G401.6 (cell line): Measurements from ENCODE around the gene SLC35F5.
"Not testable (repeated sequence)": the region's sequence is repeated elsewhere in the genome, so short reads cannot be mapped to it uniquely, and the experiment has no call there.

ENCODE experiments used
- FAIRE-seq: peaks from 2 replicates; lab custom pipeline; 2012; peaks lifted over from hg19 to GRCh38; lab: Jason Lieb, UNC

SLC35F5 gene

GRCh38 chr2:113756355-113757137, at the start of gene SLC35F5:
Gene SLC35F5, minus strand, starts transcription at chr2:113756642. Its CDS starts 233 bp downstream, at chr2:113756409.
- FAIRE-seq, result no peak

GRCh38 chr2:113799375-113799774, 42.9 kb upstream of the SLC35F5 start:
- no peak for FAIRE-seq

- no peak for FAIRE-seq
Measured at GRCh38 chr2:113797237-113797636, 40.8 kb upstream of the SLC35F5 start.

- no peak for FAIRE-seq
Measured at GRCh38 chr2:113796592-113797175, 40.2 kb upstream of the SLC35F5 start.

- no peak for FAIRE-seq
Measured at GRCh38 chr2:113795405-113795920, 39.0 kb upstream of the SLC35F5 start.

- FAIRE-seq, result no peak
Measured at GRCh38 chr2:113791697-113792590, 35.5 kb upstream of the SLC35F5 start.

GRCh38 chr2:113784823-113785744, 28.6 kb upstream of the SLC35F5 start:
- no peak for FAIRE-seq

GRCh38 chr2:113780472-113780871, 24.0 kb upstream of the SLC35F5 start:
- FAIRE-seq, result no peak

- FAIRE-seq, result no peak
Measured at GRCh38 chr2:113777371-113777770, 20.9 kb upstream of the SLC35F5 start.

GRCh38 chr2:113776949-113777348, 20.5 kb upstream of the SLC35F5 start:
- no peak for FAIRE-seq

GRCh38 chr2:113774616-113775015, 18.2 kb upstream of the SLC35F5 start:
- FAIRE-seq, result not testable (repeated sequence)

- FAIRE-seq, result no peak
Measured at GRCh38 chr2:113770929-113771328, 14.5 kb upstream of the SLC35F5 start.

- FAIRE-seq, result no peak
Measured at GRCh38 chr2:113769555-113769954, 13.1 kb upstream of the SLC35F5 start.

- no peak for FAIRE-seq
Measured at GRCh38 chr2:113768770-113769169, 12.3 kb upstream of the SLC35F5 start.

GRCh38 chr2:113767811-113768460, 11.5 kb upstream of the SLC35F5 start:
- FAIRE-seq, result no peak

- no peak for FAIRE-seq
Measured at GRCh38 chr2:113765276-113765675, 8.8 kb upstream of the SLC35F5 start.

GRCh38 chr2:113762377-113763118, 6.1 kb upstream of the SLC35F5 start:
- FAIRE-seq, result no peak

GRCh38 chr2:113760400-113760799, 4.0 kb upstream of the SLC35F5 start:
- no peak for FAIRE-seq

- no peak for FAIRE-seq
Measured at GRCh38 chr2:113757138-113757657, 756 bp upstream of the SLC35F5 start.

- no peak for FAIRE-seq
Measured at GRCh38 chr2:113755835-113756354, 547 bp downstream of the SLC35F5 start.
